Dendritic cell treated with granulocyte-macrophage colony-stimulating factor and Interleukin-4, amounts not matched to agents 40 ng/mL and 50 ng/mL, for 4 days (primary cell): ENCODE data around the gene JUNB.
A peak's percentile ranks its signal among the peaks of the same experiment; 100 is the strongest.

Experiments
- H3K27ac Mint-ChIP-seq: one replicate; pipeline ENCODE4 v1.8.0; 2022; ENCODE audit warnings: mild to moderate bottlenecking, mixed read lengths
- H3K27me3 Mint-ChIP-seq: one replicate; pipeline ENCODE4 v1.8.0; 2022; ENCODE audit warnings: mild to moderate bottlenecking, mixed read lengths
- H3K36me3 Mint-ChIP-seq: one replicate; pipeline ENCODE4 v1.8.0; 2022; ENCODE audit warnings: low read depth, mixed read lengths
- H3K4me1 Mint-ChIP-seq: one replicate; pipeline ENCODE4 v1.8.0; 2022; ENCODE audit warnings: low read depth, mixed read lengths
- H3K4me3 Mint-ChIP-seq: one replicate; pipeline ENCODE4 v1.8.0; 2022; ENCODE audit warnings: mild to moderate bottlenecking, moderate library complexity, mixed read lengths
- H3K9me3 Mint-ChIP-seq: one replicate; pipeline ENCODE4 v1.8.0; 2022; ENCODE audit warnings: mixed read lengths
- intact Hi-C: fragments of 100-400 bp; cut with micrococcal nuclease; formaldehyde crosslinking; loops from one replicate; pipeline ENCODE4 v1.15.0; 2022

Gene JUNB

GRCh38 chr19:12788682-12789097 lies 2.6 kb upstream of the JUNB start:
- peaks cover 44% of the 10 kb centered on the region for H3K36me3 Mint-ChIP-seq
- peak overlapping the region; percentile 91 for H3K4me3 Mint-ChIP-seq
- H3K27me3 Mint-ChIP-seq: no peaks in the 10 kb centered on the region
- no peaks in the 10 kb centered on the region for H3K9me3 Mint-ChIP-seq
- peaks cover 31% of the 10 kb centered on the region for H3K4me1 Mint-ChIP-seq
- intact Hi-C loops: no loop called here
- no peak overlapping the region for H3K27ac Mint-ChIP-seq

GRCh38 chr19:12789098-12789903 lies 2.0 kb upstream of the JUNB start:
- no peak overlapping the region for H3K27ac Mint-ChIP-seq
- peak overlapping the region; percentile 95 for H3K4me3 Mint-ChIP-seq
- intact Hi-C loops: no loop called here
- H3K36me3 Mint-ChIP-seq: peaks cover 50% of the 10 kb centered on the region
- H3K4me1 Mint-ChIP-seq: peaks cover 35% of the 10 kb centered on the region
- no peaks in the 10 kb centered on the region for H3K27me3 Mint-ChIP-seq
- H3K9me3 Mint-ChIP-seq: no peaks in the 10 kb centered on the region

- no peaks in the 10 kb centered on the region for H3K27me3 Mint-ChIP-seq
- H3K27ac Mint-ChIP-seq: no peak overlapping the region
- H3K4me1 Mint-ChIP-seq: peaks cover 43% of the 10 kb centered on the region
- H3K4me3 Mint-ChIP-seq: peak overlapping the region; percentile 95
- intact Hi-C loops: loop anchor here (1.0 kb wide), 1 partner anchor 8 kb away; no protein-coding TSS in a partner anchor
- no peaks in the 10 kb centered on the region for H3K9me3 Mint-ChIP-seq
- peaks cover 51% of the 10 kb centered on the region for H3K36me3 Mint-ChIP-seq
Observed at GRCh38 chr19:12789904-12790619, 1.2 kb upstream of the JUNB start.

GRCh38 chr19:12790628-12791344 lies 500 bp upstream of the JUNB start:
- Mint-ChIP-seq H3K27me3 (no peaks in the 10 kb centered on the region), H3K4me3 (peak overlapping the region; percentile 95), H3K9me3 (no peaks in the 10 kb centered on the region), H3K36me3 (peaks cover 51% of the 10 kb centered on the region), H3K27ac (no peak overlapping the region), H3K4me1 (peaks cover 48% of the 10 kb centered on the region)
- intact Hi-C loops: loop anchor here (1.0 kb wide), 2 partner anchors 8 to 13 kb away; no protein-coding TSS in a partner anchor

- H3K4me1 Mint-ChIP-seq: peaks cover 55% of the 10 kb centered on the region
- peaks cover 51% of the 10 kb centered on the region for H3K36me3 Mint-ChIP-seq
- no peaks in the 10 kb centered on the region for H3K9me3 Mint-ChIP-seq
- no peak overlapping the region for H3K27ac Mint-ChIP-seq
- H3K27me3 Mint-ChIP-seq: no peaks in the 10 kb centered on the region
- peak overlapping the region; percentile 95 for H3K4me3 Mint-ChIP-seq
- intact Hi-C loops: no loop called here
Observed at GRCh38 chr19:12792051-12792852, 966 bp downstream of the JUNB start.

GRCh38 chr19:12792853-12793289 lies 1.6 kb downstream of the JUNB start:
- Mint-ChIP-seq H3K4me3 (peak overlapping the region; percentile 95), H3K27me3 (no peaks in the 10 kb centered on the region), H3K36me3 (peaks cover 55% of the 10 kb centered on the region), H3K4me1 (peaks cover 54% of the 10 kb centered on the region), H3K9me3 (no peaks in the 10 kb centered on the region), H3K27ac (no peak overlapping the region)
- intact Hi-C loops: no loop called here

GRCh38 chr19:12793290-12794195 lies 2.3 kb downstream of the JUNB start:
- Mint-ChIP-seq H3K9me3 (no peaks in the 10 kb centered on the region), H3K36me3 (peaks cover 59% of the 10 kb centered on the region), H3K4me3 (peak overlapping the region; percentile 95), H3K27me3 (no peaks in the 10 kb centered on the region), H3K4me1 (peaks cover 47% of the 10 kb centered on the region), H3K27ac (no peak overlapping the region)
- intact Hi-C loops: no loop called here

- no peaks in the 10 kb centered on the region for H3K27me3 Mint-ChIP-seq
- peaks cover 60% of the 10 kb centered on the region for H3K36me3 Mint-ChIP-seq
- H3K4me1 Mint-ChIP-seq: peaks cover 40% of the 10 kb centered on the region
- H3K4me3 Mint-ChIP-seq: peak overlapping the region; percentile 72
- no peaks in the 10 kb centered on the region for H3K9me3 Mint-ChIP-seq
- H3K27ac Mint-ChIP-seq: no peak overlapping the region
- intact Hi-C loops: no loop called here
Observed at GRCh38 chr19:12794196-12794941, 3.1 kb downstream of the JUNB start.

GRCh38 chr19:12794971-12795381 lies 3.7 kb downstream of the JUNB start:
- no peaks in the 10 kb centered on the region for H3K9me3 Mint-ChIP-seq

GRCh38 chr19:12796146-12797071 lies 5.1 kb downstream of the JUNB start:
- H3K4me1 Mint-ChIP-seq: peaks cover 39% of the 10 kb centered on the region
- peak overlapping the region; percentile 70 for H3K4me3 Mint-ChIP-seq
- H3K27me3 Mint-ChIP-seq: peaks cover 8% of the 10 kb centered on the region
- peaks cover 52% of the 10 kb centered on the region for H3K36me3 Mint-ChIP-seq
- H3K9me3 Mint-ChIP-seq: no peaks in the 10 kb centered on the region
- no peak overlapping the region for H3K27ac Mint-ChIP-seq
- intact Hi-C loops: loop anchor here (1.0 kb wide), 2 partner anchors 19 to 36 kb away; no protein-coding TSS in a partner anchor

More at GRCh38 chr19:12794971-12795381, 3.7 kb downstream of the JUNB start:
- Mint-ChIP-seq H3K4me1 (peaks cover 40% of the 10 kb centered on the region), H3K27me3 (no peaks in the 10 kb centered on the region), H3K27ac (no peak overlapping the region), H3K36me3 (peaks cover 64% of the 10 kb centered on the region), H3K4me3 (peak overlapping the region; percentile 72)
- intact Hi-C loops: no loop called here

GRCh38 chr19:12797141-12797587 lies 5.9 kb downstream of the JUNB start:
- Mint-ChIP-seq H3K27me3 (peaks cover 16% of the 10 kb centered on the region), H3K9me3 (no peaks in the 10 kb centered on the region), H3K4me3 (no peak overlapping the region), H3K36me3 (peaks cover 45% of the 10 kb centered on the region), H3K27ac (no peak overlapping the region), H3K4me1 (peaks cover 46% of the 10 kb centered on the region)
- intact Hi-C loops: no loop called here
